GM21619 (cell line): ENCODE results near the gene PSORS1C2.
"Not testable (repeated sequence)": the region's sequence is repeated elsewhere in the genome, so short reads cannot be mapped to it uniquely, and the experiment has no call there.

Experiments
- ATAC-seq: cut with Tn5 transposase; IDR thresholded peaks from one replicate; pipeline ENCODE4 v1.9.1; 2021; ENCODE audit not compliant: unreplicated experiment

Gene PSORS1C2

DNA sequence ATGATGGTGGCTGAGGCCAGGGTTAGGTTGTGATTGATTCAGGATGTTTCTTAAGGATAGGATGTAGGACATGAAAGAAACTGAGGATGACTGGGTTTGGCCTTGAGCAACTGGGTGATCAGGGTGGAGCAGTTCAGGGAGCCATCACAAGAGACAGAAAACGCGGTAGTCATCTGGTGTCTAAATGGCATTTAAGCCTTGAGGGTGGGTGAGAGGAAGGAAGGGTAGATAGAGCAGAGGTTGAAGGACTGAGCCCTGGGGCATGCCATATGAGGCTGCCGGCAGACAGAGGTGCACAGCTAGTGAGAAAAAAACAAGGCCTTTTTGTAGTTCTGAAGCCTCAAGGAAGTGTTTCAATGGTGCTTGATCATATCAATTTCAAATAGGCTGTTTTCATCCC is 29.7 kb upstream of the PSORS1C2 start:
- no peak for ATAC-seq

DNA sequence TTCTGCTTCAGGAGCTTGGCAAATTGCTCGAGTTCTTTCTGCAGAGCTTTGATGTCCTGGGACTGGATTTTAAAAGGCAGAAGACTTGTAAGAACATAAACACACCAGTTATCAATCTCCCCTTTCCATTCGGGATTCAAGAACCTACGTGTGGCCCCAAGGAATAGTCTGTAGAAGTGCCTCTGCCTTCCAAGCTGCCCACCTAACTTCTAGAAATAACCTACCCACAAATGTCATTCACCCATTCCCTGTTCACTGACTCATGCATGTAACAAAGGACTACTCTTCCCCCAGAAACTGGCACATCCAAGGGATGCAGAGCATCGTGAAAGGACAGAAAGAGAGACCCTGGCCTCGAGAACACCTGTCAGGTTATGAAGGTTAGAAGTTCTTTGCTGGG is 27.1 kb upstream of the PSORS1C2 start:
- no peak for ATAC-seq

DNA sequence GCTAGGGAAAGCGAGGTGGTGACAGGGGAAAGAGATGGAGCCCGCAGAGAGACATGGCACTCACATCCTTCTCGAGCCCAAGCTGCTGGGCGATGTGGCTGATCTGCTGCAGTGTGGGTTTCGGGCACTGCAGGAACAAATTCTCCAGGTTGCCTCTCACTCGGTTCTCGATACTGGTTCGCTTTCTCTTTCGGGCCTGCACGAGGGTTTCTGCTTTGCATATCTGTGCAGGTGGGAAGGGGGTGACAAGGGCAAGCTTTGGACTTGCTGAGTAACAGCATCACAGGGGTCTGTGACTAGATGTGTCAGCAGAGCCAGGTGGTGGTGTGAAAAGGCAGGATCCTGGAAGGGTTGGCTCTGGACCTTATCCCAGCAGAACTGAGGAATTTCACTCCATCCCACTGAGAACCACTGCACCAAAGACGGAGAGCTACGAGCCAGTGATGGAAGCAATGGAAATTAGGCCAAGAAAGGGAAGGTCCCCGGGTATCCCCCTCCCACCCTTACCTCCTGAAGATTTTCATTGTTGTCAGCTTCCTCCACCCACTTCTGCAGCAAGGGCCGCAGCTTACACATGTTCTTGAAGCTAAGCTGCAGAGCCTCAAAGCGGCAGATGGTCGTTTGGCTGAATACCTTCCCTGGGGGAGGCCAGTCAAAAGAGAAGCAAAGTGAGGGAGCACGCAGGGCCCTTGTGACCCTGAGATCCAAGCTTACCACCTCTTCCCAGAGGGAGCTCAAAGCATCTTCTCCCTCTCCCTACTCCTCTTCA is 26.4 kb upstream of the PSORS1C2 start:
- peak; percentile 67 for ATAC-seq

DNA sequence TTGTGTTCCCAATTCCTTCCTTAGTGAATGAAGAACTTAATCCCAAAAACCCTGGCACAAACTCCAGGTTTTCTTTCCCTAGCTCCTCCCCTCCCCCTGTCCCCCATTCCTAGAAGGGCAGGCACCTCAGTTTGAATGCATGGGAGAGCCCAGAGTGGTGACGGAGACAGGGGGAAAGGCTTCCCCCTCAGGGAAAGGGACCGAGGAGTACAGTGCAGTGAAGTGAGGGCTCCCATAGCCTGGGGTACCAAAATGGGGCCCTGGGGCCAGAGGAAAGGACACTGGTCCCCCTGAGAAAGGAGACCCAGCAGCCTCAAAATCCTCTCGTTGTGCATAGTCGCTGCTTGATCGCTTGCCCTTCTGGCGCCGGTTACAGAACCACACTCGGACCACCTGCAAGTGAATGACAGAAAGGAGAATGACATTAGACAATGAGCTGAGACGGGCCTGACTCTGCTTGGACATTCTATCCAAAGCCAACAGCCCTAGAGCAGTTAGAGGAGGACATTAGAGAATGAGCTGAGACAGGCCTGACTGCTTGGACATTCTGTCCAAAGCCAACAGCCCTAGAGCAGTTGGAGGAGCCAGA is 25.7 kb upstream of the PSORS1C2 start:
- ATAC-seq, result not testable (repeated sequence)

DNA sequence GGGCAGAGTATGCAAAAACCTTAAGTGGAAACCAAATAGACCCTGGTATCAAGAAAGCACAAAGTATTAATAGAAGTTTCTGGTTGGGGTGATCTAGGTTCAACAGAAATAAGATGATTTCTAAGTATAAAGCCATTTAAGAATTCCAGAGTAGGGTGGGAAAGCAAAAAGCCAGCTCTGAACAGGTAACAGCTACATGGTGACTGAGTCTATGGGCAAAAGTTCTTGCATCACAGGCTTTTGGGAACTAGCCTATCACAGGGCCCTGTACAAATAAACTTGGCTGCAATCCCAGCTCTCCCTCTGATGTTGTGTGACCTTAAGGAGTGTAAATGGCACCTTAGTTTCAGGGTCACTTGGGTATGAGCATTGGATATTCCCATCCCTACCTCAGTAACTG is 25.1 kb upstream of the PSORS1C2 start:
- no peak for ATAC-seq

DNA sequence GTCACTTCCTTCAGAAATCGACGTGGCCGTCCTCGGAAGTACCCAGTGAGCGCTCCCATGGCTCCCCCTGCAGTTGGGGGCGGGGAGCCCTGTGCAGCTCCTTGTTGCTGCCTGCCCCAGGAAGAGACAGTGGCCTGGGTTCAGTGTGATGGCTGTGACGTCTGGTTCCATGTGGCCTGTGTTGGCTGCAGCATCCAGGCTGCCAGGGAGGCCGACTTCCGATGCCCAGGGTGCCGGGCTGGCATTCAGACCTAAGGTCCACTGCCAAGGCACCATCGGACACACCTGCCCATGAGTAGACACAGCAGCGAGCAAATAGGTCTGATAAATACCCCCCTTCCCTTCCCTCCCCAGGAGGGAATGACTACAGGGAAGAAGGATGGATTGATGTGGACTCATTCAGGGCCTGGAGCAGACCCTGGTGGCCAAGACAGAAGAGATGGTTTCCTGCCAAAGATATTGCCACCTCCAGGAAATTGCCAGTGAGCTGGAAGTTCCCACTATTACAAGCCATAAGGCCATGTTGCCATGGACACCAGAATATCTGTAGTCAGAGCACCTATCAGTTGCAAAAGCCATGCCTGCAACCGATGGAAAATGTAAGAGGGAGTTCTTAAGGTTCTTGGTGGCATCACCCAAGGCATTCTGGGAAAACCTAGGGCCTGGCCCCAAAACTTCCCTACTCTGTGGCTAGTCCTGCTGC is 23.7 kb upstream of the PSORS1C2 start:
- ATAC-seq, result no peak

DNA sequence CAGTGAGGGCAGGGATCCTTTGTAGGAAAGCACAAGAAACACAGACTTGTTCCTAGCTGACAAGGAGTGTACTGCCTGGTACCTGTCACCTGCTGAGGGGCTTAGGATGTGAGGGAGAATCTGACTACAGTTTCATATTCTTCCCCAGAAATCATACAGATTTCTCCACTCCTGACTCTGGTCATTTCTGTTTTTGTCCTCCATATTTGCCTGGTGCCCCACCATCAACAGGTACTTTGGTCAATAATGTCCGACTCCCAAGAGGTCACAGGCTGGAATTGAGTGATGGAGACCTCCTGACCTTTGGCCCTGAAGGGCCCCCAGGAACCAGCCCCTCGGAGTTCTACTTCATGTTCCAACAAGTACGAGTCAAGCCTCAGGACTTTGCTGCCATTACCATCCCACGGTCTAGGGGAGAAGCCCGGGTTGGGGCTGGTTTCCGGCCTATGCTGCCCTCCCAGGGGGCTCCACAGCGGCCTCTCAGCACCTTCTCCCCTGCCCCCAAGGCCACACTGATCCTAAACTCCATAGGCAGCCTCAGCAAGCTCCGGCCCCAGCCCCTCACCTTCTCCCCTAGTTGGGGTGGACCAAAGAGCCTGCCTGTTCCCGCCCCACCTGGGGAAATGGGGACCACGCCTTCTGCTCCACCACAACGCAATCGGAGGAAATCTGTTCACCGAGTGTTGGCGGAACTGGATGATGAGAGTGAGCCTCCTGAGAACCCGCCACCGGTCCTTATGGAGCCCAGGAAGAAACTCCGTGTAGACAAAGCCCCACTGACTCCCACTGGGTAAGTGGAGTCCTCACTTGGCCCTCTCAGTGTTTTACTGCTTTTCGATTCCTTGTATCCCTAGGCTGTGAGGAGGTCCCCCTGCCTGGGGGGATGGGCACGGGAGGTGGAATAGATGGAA is 22.6 kb upstream of the PSORS1C2 start:
- no peak for ATAC-seq

DNA sequence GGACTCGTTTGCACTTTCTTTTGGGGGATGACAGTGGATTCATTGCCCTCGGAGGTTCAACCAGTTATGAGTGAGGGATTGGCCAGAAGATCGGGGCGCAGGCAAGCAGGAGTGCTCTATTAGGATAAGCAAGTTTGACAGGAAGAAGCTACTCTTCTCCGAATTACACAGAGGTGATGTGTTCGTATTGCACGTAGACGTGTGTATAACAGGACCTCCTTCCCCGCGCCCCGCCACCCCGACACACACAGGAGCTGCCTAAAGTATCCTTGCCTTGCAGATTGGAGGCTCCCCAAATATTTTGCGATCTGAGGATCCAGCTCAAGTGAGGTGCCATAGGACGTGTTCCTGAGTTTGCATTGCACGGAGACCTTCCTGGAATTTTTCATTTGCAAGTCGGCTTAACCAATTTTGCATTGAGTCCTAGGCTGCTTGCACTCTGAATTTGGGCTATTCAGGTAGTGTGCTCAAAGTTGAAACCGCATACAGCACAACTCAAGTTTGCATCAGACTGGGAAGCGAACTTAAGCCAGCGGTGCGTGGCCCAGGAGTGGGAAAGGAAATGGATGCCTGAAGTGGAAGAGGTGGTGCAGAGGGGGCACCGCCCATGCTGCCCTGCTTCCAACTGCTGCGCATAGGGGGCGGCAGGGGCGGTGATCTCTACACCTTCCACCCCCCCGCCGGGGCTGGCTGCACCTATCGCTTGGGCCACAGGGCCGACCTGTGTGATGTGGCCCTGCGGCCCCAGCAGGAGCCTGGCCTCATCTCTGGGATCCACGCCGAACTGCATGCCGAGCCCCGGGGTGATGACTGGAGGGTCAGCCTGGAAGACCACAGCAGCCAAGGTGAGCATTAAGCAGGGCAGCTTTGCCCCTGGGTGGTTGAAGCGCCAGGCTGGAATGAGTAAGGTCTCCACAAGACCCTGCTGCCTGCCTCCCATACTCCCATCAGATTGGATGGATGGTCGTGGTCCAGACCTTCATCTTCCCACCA is 20.3 kb upstream of the PSORS1C2 start:
- peak; percentile 5 for ATAC-seq

DNA sequence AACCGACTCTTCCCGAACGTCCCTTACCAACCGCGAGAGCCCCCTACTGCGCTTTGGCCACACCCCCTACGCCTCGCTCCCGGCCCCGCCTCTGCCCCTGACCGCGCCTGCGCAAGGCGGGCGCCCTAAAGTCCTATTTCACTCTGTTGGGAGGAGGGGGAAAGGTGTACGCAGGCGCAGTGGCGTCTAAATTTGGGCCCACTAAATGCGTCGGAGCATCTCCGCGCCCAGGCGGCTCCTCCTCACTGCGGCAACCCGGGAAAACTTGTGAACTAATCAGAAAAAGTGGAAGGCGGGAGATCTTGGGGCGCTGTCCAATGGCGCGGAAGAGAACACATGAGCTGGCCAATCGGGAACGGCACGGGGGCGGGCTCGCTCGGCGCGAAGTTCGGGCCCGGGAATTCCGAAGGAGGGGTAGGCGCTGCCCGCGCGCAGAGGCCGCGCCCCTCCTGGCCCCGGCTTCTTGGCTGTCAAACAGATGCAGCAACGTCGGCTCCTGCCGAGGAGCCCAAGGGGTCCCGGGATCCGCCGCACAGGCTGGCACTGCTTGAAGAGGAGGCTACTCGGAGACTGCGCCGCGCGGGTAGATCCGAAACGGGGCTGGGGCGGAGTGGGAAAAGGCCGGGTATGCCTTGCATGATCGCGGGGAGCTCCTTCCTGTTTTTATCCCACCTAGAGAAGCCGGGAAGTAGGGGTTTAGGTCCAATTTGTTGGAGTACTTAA is 19.4 kb upstream of the PSORS1C2 start, which contains the start of gene TCF19:
Gene TCF19 (plus strand): TSS at position 450 of the 723 bp plus-strand sequence. CDS start 881 bp downstream, outside the sequence.
- ATAC-seq, result peak; percentile 78

DNA sequence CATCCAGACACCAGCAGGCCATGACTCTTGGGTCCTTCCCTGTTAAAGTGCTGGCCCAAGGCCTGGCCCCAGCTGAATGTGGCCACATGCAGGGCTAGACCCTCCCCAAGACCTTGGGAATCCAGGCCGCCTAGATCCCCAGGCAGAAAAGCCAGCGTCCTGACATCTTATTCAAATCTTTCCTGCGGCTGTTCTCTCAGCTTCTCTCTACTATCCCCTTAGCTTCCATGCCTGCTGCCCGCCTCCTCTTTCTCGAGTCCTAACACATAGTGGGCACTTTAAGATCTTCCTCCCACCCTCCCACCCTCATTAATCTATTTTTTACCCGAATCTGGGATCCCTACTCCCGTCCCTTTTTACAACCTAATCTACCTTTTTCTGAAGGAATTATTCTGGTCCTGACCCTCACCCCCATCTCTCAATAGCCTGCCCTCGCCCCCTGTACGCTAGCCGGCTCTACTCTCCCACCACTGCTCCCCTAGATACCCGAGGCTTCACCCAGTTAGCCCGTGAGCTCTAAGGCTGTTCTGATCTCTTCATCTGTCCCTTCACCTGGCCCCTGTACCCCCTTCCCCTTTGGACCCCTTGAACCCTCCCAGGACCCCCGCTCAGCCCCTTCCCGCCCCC is 18.8 kb upstream of the PSORS1C2 start, which contains the start of gene CCHCR1:
Gene CCHCR1 (minus strand): TSS at position 290 of the 627 bp plus-strand sequence. CDS start 202 bp downstream, at position 88.
- ATAC-seq, result no peak

DNA sequence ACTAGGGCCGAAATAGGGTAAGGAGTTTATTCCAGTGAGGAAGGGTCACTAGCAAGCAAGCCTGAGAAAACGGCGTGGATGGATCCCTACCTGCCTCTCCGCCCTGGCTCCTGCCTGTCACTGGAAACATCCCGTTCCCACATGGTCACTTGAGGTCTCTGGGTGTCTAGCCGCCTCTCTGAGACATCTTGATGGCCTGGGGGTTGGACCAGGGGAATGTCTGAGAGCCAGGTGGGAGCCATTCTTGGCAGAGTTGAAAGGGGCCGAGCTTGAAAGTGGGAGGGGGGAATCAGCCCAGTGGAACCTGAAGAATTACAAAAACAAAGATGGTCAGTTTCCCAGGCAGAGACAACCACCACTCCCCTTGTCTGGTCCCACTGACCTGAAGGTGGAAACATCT is 17.8 kb upstream of the PSORS1C2 start:
- ATAC-seq, result no peak

DNA sequence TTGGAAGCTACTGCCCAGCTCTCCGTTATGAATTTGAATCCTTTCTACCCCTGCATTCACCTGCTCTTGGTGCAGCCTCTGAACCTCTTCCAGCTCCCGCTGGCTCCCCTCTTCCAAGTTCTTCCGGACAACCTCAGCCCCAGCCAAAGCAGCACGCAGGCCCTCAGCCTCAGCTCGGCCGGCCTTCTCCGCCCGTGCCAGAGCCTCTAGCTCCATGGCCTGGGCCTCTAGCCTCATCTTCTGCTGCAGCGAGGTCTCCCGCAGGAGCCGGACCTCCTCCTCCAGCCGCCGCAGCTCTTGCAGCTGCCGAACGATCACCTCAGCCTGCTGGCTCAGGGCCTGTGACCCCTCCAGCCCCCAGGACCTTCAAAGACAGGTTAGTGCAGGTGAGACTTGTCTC is 15.6 kb upstream of the PSORS1C2 start:
- no peak for ATAC-seq

DNA sequence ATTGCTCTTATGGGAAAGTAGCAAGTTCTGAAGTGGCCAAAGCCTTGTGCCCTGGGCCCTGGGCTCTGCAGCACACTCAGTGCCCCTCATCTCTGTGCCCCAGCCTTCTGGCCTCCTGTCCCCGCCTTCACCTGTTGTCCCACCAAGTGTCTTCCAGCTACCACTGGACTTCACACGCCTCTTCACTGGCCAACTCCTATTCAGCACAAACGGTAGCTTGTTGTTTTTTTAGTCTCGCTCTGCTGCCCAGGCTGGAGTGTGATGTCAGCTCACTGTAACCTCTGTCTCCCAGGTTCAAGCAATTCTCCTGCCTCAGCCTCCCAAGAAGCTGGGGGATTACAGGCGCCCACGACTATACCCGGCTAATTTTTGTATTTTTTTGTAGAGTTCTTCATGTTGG is 13.9 kb upstream of the PSORS1C2 start:
- ATAC-seq, result no peak

DNA sequence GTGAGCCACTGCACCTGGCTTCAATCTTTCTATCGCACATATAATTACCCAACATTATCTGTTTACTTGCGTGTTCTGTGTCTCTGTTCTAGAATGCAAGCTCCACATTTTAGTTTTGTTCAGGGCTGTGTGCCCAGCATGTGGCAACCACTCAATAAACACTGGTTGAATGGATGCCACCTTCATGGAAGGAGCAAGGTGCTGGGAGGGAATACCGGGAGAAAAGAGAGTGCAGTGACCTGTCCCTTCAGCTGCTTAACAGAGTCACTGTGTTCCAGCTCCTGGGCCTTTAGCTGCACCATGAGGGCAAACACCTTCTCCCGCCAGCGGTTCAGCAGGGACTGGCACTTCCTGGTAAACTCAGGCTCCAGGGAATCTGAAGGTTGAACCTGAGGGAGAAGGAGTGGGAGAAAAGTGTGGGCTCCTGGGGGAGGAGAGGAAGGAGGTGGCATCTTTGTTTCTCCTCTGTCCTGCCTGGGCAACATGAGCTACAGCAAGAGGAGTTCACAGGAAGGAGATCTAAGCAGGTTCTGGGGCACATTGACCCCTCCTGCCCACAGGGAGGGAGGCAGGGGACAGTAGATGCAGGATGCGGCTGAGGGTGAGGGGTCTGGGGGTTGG is 11.1 kb upstream of the PSORS1C2 start:
- ATAC-seq, result no peak

DNA sequence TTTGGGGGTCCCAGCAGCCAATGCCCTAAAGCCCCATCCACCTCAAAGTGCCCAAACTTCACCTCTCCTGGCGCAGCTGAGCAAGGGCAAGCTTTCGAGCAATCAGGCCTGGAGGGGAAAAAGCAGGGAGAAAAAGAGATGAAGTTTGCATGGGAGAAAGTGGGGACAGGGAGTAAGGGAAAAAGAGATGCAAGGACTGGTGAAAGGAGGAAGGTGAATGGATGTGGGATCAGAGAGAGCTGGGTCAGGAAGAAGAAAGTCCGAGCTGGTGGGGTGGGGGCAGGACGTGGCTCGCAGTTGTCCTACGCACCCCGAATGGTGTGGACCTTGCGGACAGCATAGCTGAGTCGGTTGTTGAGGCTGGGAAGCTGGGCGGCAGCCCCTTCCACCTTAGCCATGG is 6.5 kb upstream of the PSORS1C2 start:
- no peak for ATAC-seq

DNA sequence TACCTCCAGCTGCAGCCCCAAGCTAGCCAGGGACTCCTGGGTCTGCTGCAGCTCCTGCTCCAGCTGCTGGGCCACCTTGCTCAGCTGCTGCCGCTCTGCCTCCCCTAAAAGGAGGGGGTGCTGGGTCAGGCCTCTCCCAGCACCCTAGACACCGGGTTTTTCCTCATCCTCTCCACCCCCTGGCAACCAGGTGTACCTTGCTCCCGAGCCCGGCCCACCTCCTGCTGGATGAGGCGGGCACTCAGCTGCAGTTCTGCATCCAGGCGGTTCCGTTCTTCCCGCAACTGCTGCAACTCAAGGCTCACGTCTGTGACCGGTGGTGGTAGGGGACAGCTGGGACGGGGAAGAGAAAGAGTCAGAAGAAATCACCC is 6.1 kb upstream of the PSORS1C2 start:
- ATAC-seq, result no peak

DNA sequence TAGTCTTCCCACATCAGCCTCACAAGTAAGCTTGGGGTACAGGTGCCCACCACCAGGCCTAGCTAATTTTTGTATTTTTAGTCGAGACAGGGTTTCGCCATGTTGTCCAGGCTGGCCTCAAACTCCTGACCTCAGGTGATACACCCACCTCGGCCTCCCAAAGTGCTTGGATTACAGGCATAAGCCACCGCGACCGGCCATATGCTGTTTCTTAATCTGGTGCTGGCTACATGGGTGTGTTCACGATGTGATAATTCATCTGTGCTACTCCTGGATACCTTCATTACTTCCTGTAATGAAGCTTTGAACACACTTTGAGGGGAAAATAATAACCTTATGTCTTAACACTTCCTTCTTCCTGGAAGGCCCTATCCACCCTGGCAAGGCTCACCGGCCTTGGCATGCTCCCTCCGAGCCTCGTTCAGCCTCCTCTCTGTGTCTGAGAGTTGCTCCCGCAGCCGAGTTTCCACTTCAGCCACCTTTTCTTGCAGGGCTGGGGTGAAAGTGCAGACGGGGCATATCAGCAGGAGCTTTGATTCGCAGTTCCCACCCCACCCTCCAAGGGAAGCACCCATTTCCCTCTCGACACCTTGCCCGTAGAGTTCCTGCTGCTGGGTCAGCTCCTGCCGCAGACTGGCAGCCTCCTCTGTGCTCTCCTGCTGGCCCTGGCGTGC is 5.6 kb upstream of the PSORS1C2 start:
- ATAC-seq, result no peak

DNA sequence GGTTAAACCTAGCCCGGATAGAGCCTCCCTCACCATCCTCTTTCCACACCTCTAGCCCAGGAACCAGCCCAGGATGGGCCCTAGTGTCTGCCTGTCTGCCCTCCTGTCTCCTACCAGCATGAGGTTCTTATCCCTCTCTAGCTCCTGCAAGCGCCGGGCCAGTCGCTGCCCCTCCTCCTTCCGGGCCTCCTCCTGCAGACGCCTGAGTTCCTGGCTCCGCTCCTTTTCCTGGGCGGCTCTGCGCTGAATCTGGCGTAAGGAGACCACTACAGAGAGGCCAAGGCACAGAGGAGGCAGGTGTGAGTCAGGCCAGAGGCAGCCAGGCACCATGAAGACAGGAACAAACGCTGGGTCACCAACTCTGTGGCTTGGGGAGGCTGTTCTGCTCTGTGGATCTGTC is 4.3 kb upstream of the PSORS1C2 start:
- ATAC-seq, result no peak
